ENCODE results near the gene EGF.

Gene EGF

GRCh38 chr4:109966891-109967481, 54.3 kb downstream of the EGF start:
- no peak for DNase-seq

- DNase-seq: peak; percentile 30
Measured at GRCh38 chr4:109967798-109968520, 55.3 kb downstream of the EGF start.

- no peak for DNase-seq
Measured at GRCh38 chr4:109969087-109969486, 56.4 kb downstream of the EGF start.

GRCh38 chr4:109969919-109970318, 57.2 kb downstream of the EGF start:
- no peak for DNase-seq

- no peak for DNase-seq
Measured at GRCh38 chr4:109972786-109973528, 60.3 kb downstream of the EGF start.

GRCh38 chr4:109973529-109973905, 60.8 kb downstream of the EGF start:
- no peak for DNase-seq

- no peak for DNase-seq
Measured at GRCh38 chr4:109976189-109976588, 63.5 kb downstream of the EGF start.

- peak; percentile 17 for DNase-seq
Measured at GRCh38 chr4:109977854-109978501, 65.3 kb downstream of the EGF start.

GRCh38 chr4:109978704-109979454, 66.2 kb downstream of the EGF start:
- DNase-seq: no peak

GRCh38 chr4:109979920-109980717, 67.4 kb downstream of the EGF start:
- DNase-seq: peak; percentile 75

- no peak for DNase-seq
Measured at GRCh38 chr4:109981936-109982335, 69.3 kb downstream of the EGF start.

GRCh38 chr4:109982521-109982920, 69.8 kb downstream of the EGF start:
- DNase-seq: no peak

GRCh38 chr4:109985993-109986974, 73.6 kb downstream of the EGF start:
- no peak for DNase-seq

- DNase-seq: peak; percentile 79
Measured at GRCh38 chr4:109989044-109989443, 76.4 kb downstream of the EGF start.

- no peak for DNase-seq
Measured at GRCh38 chr4:109989618-109990017, 76.9 kb downstream of the EGF start.

- no peak for DNase-seq
Measured at GRCh38 chr4:109990261-109991257, 77.9 kb downstream of the EGF start.

GRCh38 chr4:109993116-109993515, 80.4 kb downstream of the EGF start:
- no peak for DNase-seq

- no peak for DNase-seq
Measured at GRCh38 chr4:109994415-109994827, 81.7 kb downstream of the EGF start.

- no peak for DNase-seq
Measured at GRCh38 chr4:109996526-109996925, 83.8 kb downstream of the EGF start.

Data from NCI-H226 (cell line).